ENCODE data around the gene TMEM11. TPM values are rescaled to one million over a fixed set of nuclear protein-coding genes. Genes with fewer than 3 reads are reported as not detected.

TMEM11 gene, protein sequence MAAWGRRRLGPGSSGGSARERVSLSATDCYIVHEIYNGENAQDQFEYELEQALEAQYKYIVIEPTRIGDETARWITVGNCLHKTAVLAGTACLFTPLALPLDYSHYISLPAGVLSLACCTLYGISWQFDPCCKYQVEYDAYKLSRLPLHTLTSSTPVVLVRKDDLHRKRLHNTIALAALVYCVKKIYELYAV
- total RNA-seq (2012; rRNA removed): 19.2 and 19.9 TPM in 2 replicates
- 44.7 and 57.6 TPM in 2 replicates for polyA plus RNA-seq (2012; rRNA removed)
- 38.0 and 64.3 TPM in 2 replicates for polyA plus RNA-seq (2012; cell fraction: cytosol; rRNA removed)
- 17.1 and 33.2 TPM in 2 replicates for polyA plus RNA-seq (2012; cell fraction: nucleus; rRNA removed; ENCODE audit: low replicate concordance)
- percentile 74 among the genes with signal in this experiment for Bru-seq, nascent RNA
- BruChase-seq, experiment 1, labeled RNA remaining after a 6-hour chase: percentile 62 among the genes with signal in this experiment
- BruChase-seq, experiment 2, labeled RNA remaining after a 2-hour chase: percentile 57 among the genes with signal in this experiment
- long read RNA-seq, transcript TMEM11-201 (2 exons, 2,095 nt): major isoform, 24 of 50 reads
- long read RNA-seq, transcript TMEM11-202 (3 exons, 1,246 nt): minor isoform, 14 of 50 reads
- long read RNA-seq, partial matches to known transcripts: 0 of 50 reads
- long read RNA-seq, other reads (novel, unspliced or antisense): 12 of 50 reads

DNA sequence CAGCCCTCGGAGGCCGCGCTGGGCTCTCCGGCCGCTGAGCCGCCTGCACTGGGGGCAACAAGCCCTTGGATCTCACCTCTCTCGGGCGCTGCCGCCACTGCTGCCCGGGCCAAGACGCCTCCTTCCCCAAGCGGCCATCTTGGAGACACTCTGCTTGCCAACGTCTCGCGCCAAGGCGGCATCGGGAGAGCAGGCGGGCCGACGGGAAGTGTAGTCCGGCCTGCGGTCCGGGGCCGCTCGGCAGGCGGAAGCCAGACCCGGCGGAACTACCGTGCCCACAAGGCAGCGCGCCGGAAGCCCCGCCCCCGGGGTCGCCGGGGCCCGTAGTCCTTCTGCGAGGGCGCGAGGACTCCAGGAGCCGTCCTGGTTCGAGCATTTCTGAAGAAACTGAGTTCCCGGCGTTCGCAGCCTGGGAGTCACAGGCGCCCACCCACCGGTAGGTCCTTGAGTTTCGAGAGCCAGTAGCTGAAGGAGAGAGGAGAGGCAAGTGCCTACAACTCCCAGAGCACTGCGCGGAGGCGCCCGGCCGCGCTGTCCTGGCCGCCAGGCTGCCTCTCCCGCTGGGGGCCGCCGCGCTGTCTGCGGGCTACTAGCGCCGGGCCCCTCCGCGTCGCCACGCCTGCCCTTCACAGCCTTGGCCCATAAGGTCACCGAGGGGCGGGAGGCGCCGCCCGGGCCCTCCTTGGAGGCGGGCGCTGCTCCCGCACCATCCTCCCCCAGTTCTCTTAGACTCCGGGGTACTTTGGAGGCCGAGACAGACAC is at the start of gene TMEM11:
TSS of gene TMEM11 (minus strand) at position 147 of the 762 bp plus-strand sequence. CDS start at position 138, 9 bp downstream.
- H3K18ac ChIP-seq (ENCODE audit: low read depth, low read length): peak within 1 kb of the TSS; percentile 91
- H4K5ac ChIP-seq (ENCODE audit: low read depth, low read length): peak within 1 kb of the TSS; percentile 74
- H2BK15ac ChIP-seq (ENCODE audit: low read depth, low read length): peak within 1 kb of the TSS; percentile 88; the same call in 1 of the 3 replicates
- peak within 1 kb of the TSS; percentile 97 for H3K27ac ChIP-seq (ENCODE audit: insufficient read depth, low read length)
- peak; percentile 94 for ATAC-seq (ENCODE audit: low read depth)
- H2BK20ac ChIP-seq (ENCODE audit: low read depth, low read length): peak within 1 kb of the TSS; percentile 83; the same call in 1 of the 2 replicates
- peak within 1 kb of the TSS; percentile 97 for H2BK120ac ChIP-seq (ENCODE audit: low read depth, low read length)
- H4K8ac ChIP-seq (ENCODE audit: low read depth in 2 of 2, low read length in 2 of 2): peak within 1 kb of the TSS; percentile 84 to 93
- peak within 1 kb of the TSS; percentile 92 for H3K14ac ChIP-seq (replicated peaks; ENCODE audit: low read depth, low read length)
- peak within 1 kb of the TSS; percentile 92 for H3K4ac ChIP-seq (ENCODE audit: low read depth, low read length)
- WGBS, 2 experiments (ENCODE audit: extremely low coverage in 2 of 2, insufficient read length in 1 of 2): 1% methylated on average over 13 of the region's 76 CpGs; no CpG with 5 or more reads in 1 of the 2 experiments
- peak within 1 kb of the TSS; percentile 94 for H2AFZ ChIP-seq (replicated peaks; ENCODE audit: low read length, poor library complexity)
- intact Hi-C loops (cut with micrococcal nuclease) (loop anchor here (1.0 to 5.0 kb wide), 4 partner anchors 47 to 172 kb away; partner anchors contain the start of genes MAP2K3 and USP22), dilution Hi-C loops (cut with HindIII; ENCODE audit: low sequenced_read_pairs, unreplicated experiment) (no loop called here), in situ Hi-C loops (cut with MboI; ENCODE audit: low sequenced_read_pairs) (no loop called here)
- H4K91ac ChIP-seq (ENCODE audit: insufficient read depth, low read depth, low read length): peak within 1 kb of the TSS; percentile 90
- peaks cover 12% of the 10 kb centered on the region for H3K36me3 ChIP-seq (ENCODE audit: control insufficient read depth, insufficient read depth, low read length)
- H3K9me1 ChIP-seq (ENCODE audit: insufficient read depth, low read length): peaks cover 39% of the 10 kb centered on the region
- H2AK5ac ChIP-seq (ENCODE audit: low read depth, low read length): peak within 1 kb of the TSS; percentile 95
- peak within 1 kb of the TSS; percentile 95 for H3K23ac ChIP-seq (ENCODE audit: low read depth, low read length)
- peak within 1 kb of the TSS; percentile 94 for H3K9ac ChIP-seq (ENCODE audit: low read depth, low read length)
- peaks cover 46% of the 10 kb centered on the region for H4K20me1 ChIP-seq (ENCODE audit: insufficient read depth, low read length)
- no peaks in the 10 kb centered on the region for H3K27me3 ChIP-seq (ENCODE audit: control insufficient read depth, insufficient read depth, low read length)
- H3K79me1 ChIP-seq (ENCODE audit: low read depth in 1 of 2, low read length in 2 of 2): peaks cover 23 to 87% of the 10 kb centered on the region in 2 experiments
- CTCF ChIA-PET: no interaction called here
- peak within 1 kb of the TSS; percentile 98 for H3K4me2 ChIP-seq (ENCODE audit: low read depth, low read length)
- H3K4me3 ChIP-seq (ENCODE audit: insufficient read depth, low read depth, low read length): peak within 1 kb of the TSS; percentile 87
- no peaks in the 10 kb centered on the region for H3K9me3 ChIP-seq (ENCODE audit: control insufficient read depth, insufficient read depth, low read length)
- H3K4me1 ChIP-seq (ENCODE audit: control insufficient read depth, insufficient read depth, low read length): peaks cover 8% of the 10 kb centered on the region
- peak within 1 kb of the TSS; percentile 94 for H3K56ac ChIP-seq (ENCODE audit: extremely low read depth, insufficient read depth, low read length)
- peak; percentile 94 for DNase-seq
- BruUV-seq (replicated peaks): no TSS peak
- H2AK9ac ChIP-seq (replicated peaks; ENCODE audit: low read depth, low read length, poor library complexity): peak within 1 kb of the TSS; percentile 99
- peak within 1 kb of the TSS; percentile 96 for H2BK5ac ChIP-seq (ENCODE audit: low read depth, low read length, poor library complexity, severe bottlenecking)
- POLR2A ChIA-PET (ENCODE audit: unreplicated experiment): no interaction called here
- TF ChIP-seq BHLHE40 (IDR thresholded peaks at IDR 0.05; ENCODE audit: low read depth, low read length) (no peak), CEBPB (IDR thresholded peaks at IDR 0.05; ENCODE audit: low read depth, low read length) (no peak), CHD1 (IDR thresholded peaks at IDR 0.05; ENCODE audit: low read depth, low read length) (no peak), FOS (IDR thresholded peaks at IDR 0.05; ENCODE audit: low read depth, low read length) (no peak), NFE2L2 (IDR thresholded peaks at IDR 0.05; ENCODE audit: low read depth, low read length) (no peak), POLR2A (IDR thresholded peaks at IDR 0.05; ENCODE audit: low read depth, low read length) (peak; percentile 67), MXI1 (IDR thresholded peaks at IDR 0.05; ENCODE audit: borderline replicate concordance, low read depth, low read length) (peak; percentile 35; the same call in 1 of the 2 replicates), RAD21 (IDR thresholded peaks at IDR 0.05; ENCODE audit: low read length) (no peak), RFX5 (IDR thresholded peaks at IDR 0.05; ENCODE audit: low read depth, low read length) (no peak), RCOR1 (IDR thresholded peaks at IDR 0.05; ENCODE audit: insufficient replicate concordance, low read length) (no peak), MAFK (IDR thresholded peaks at IDR 0.05; ENCODE audit: low read depth, low read length) (no peak)
- TF ChIP-seq, protein P1, sequence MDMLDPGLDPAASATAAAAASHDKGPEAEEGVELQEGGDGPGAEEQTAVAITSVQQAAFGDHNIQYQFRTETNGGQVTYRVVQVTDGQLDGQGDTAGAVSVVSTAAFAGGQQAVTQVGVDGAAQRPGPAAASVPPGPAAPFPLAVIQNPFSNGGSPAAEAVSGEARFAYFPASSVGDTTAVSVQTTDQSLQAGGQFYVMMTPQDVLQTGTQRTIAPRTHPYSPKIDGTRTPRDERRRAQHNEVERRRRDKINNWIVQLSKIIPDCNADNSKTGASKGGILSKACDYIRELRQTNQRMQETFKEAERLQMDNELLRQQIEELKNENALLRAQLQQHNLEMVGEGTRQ (IDR thresholded peaks at IDR 0.05; ENCODE audit: low read depth, low read length): no peak
- TF ChIP-seq, protein P2, sequence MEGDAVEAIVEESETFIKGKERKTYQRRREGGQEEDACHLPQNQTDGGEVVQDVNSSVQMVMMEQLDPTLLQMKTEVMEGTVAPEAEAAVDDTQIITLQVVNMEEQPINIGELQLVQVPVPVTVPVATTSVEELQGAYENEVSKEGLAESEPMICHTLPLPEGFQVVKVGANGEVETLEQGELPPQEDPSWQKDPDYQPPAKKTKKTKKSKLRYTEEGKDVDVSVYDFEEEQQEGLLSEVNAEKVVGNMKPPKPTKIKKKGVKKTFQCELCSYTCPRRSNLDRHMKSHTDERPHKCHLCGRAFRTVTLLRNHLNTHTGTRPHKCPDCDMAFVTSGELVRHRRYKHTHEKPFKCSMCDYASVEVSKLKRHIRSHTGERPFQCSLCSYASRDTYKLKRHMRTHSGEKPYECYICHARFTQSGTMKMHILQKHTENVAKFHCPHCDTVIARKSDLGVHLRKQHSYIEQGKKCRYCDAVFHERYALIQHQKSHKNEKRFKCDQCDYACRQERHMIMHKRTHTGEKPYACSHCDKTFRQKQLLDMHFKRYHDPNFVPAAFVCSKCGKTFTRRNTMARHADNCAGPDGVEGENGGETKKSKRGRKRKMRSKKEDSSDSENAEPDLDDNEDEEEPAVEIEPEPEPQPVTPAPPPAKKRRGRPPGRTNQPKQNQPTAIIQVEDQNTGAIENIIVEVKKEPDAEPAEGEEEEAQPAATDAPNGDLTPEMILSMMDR (conservative IDR thresholded peaks at IDR 0.05; ENCODE audit: low read depth, low read length): peak; percentile 24; the same call in 1 of the 2 replicates

Measured in IMR-90 (cell line).